SK-N-SH treated with all-trans-retinoic acid at 6 μM for 48 hours (cell line): ENCODE measurements around the gene UBE2S.

ENCODE experiments used
- ATAC-seq: fragments of 200-7000 bp; cut with Tn5 transposase; 3 replicates; pipeline ENCODE4 v1.9.1; 2020; ENCODE audit warnings: mild to moderate bottlenecking, moderate library complexity
- GLIS3 ChIP-seq: fragments of 250-450 bp; sonication (Bioruptor Pico); IDR thresholded peaks from 2 replicates; pipeline ENCODE4 v1.5.0; 2020; ENCODE audit warnings: mild to moderate bottlenecking, moderate library complexity
- ISL1 ChIP-seq: fragments of 250-450 bp; sonication (Bioruptor Pico); IDR thresholded peaks from 2 replicates; pipeline ENCODE4 v2.1.2; 2022; ENCODE audit warnings: mild to moderate bottlenecking, moderate library complexity
- PPARA ChIP-seq: fragments of 250-450 bp; sonication (Bioruptor Pico); IDR thresholded peaks from 2 replicates; pipeline ENCODE4 v1.5.0; 2020; ENCODE audit warnings: mild to moderate bottlenecking, borderline replicate concordance
- RARB ChIP-seq: fragments of 250-450 bp; sonication (Bioruptor Pico); IDR thresholded peaks from 2 replicates; pipeline ENCODE4 v1.8.0; 2021; ENCODE audit warnings: mild to moderate bottlenecking, moderate library complexity
- ZFP3 ChIP-seq: fragments of 250-450 bp; sonication (Bioruptor Pico); IDR thresholded peaks from 2 replicates; pipeline ENCODE4 v1.5.0; 2020; ENCODE audit warnings: mild to moderate bottlenecking, moderate library complexity
- TF ChIP-seq, protein P1 (sequence below): fragments of 250-450 bp; sonication (Bioruptor Pico); IDR thresholded peaks from 2 replicates; pipeline ENCODE4 v1.5.1; 2021; ENCODE audit warnings: mild to moderate bottlenecking, moderate library complexity
- TF ChIP-seq, protein P2 (sequence below): fragments of 250-450 bp; sonication (Bioruptor Pico); IDR thresholded peaks from 2 replicates; pipeline ENCODE4 v1.5.1; 2020; ENCODE audit warnings: low read depth, mild to moderate bottlenecking, moderate library complexity

The UBE2S gene

DNA sequence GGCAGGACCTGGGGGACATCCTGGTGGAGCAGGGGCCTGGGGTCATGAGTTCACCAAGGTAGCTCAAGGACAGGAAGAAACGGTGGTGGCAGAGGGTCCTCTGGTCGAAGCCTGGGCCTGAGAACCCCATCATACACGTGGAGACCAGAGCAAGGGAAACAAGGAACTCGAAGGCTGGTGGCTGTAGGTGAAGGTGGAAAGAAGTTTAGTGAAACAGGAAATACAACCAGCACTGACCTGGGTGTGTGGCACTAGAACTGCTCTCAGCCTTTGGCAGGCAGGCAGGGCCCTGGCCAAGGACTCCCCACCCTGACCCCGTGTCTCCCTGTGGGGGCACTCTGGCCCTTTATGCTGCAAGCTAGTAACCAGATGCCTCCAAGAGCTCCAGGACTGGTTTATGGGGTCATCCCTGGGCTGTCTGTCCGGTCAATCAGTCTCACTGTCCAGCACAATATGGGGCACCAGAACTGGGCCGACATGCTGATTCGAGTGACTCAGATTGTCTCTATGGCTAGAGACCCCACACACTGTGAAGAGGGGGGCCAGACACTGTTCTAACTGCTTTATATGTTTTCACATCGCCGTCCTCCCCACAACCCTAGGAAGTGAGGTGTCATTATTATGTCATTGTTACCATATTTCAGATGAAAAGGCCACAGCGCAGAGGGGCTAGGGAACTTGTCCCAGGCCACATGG, 56.8 kb downstream of the UBE2S start:
- TF ChIP-seq, protein P1, sequence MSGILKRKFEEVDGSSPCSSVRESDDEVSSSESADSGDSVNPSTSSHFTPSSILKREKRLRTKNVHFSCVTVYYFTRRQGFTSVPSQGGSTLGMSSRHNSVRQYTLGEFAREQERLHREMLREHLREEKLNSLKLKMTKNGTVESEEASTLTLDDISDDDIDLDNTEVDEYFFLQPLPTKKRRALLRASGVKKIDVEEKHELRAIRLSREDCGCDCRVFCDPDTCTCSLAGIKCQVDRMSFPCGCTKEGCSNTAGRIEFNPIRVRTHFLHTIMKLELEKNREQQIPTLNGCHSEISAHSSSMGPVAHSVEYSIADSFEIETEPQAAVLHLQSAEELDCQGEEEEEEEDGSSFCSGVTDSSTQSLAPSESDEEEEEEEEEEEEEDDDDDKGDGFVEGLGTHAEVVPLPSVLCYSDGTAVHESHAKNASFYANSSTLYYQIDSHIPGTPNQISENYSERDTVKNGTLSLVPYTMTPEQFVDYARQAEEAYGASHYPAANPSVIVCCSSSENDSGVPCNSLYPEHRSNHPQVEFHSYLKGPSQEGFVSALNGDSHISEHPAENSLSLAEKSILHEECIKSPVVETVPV (CRISPR knock-in tag) = no peak
- TF ChIP-seq PPARA (no peak), ISL1 (CRISPR knock-in tag) (no peak), RARB (CRISPR knock-in tag) (no peak), ZFP3 (CRISPR knock-in tag) (no peak), GLIS3 (no peak)
- TF ChIP-seq, protein P2, sequence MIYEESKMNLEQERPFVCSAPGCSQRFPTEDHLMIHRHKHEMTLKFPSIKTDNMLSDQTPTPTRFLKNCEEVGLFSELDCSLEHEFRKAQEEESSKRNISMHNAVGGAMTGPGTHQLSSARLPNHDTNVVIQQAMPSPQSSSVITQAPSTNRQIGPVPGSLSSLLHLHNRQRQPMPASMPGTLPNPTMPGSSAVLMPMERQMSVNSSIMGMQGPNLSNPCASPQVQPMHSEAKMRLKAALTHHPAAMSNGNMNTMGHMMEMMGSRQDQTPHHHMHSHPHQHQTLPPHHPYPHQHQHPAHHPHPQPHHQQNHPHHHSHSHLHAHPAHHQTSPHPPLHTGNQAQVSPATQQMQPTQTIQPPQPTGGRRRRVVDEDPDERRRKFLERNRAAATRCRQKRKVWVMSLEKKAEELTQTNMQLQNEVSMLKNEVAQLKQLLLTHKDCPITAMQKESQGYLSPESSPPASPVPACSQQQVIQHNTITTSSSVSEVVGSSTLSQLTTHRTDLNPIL (CRISPR knock-in tag) = no peak
- ATAC-seq = no peak
